OCI-LY1 (cell line): ENCODE data around the gene EHD1.

Experiments
- H2AFZ ChIP-seq: fragments of 200-600 bp; sonication (generic), shearing (Covaris generic); 2 replicates; pipeline ENCODE4 v1.6.0; 2014; ENCODE audit warnings: antibody characterized with exemption, mild to moderate bottlenecking, low read length
- H3F3A ChIP-seq: fragments of 200-600 bp; sonication (generic), shearing (Covaris generic); 2 replicates; pipeline ENCODE4 v1.6.0; 2014; ENCODE audit warnings: mild to moderate bottlenecking, antibody characterized with exemption, low read length, moderate library complexity; ENCODE audit not compliant: insufficient read depth
- H3K27ac ChIP-seq: fragments of 200-600 bp; sonication (generic); 2 replicates; pipeline ENCODE4 v1.5.1; 2014; ENCODE audit warnings: low read length, mixed run types, mild to moderate bottlenecking, low read depth; ENCODE audit not compliant: poor library complexity, severe bottlenecking
- H3K27me3 ChIP-seq: fragments of 200-600 bp; sonication (generic); 2 replicates; pipeline ENCODE4 v1.6.0; 2014; ENCODE audit warnings: antibody characterized with exemption, mild to moderate bottlenecking, low read length, moderate library complexity; ENCODE audit not compliant: insufficient read depth
- H3K36me3 ChIP-seq: fragments of 200-600 bp; sonication (generic); 2 replicates; pipeline ENCODE4 v1.6.1; 2014; ENCODE audit warnings: mild to moderate bottlenecking, antibody characterized with exemption, low read length, moderate library complexity, mixed read lengths; ENCODE audit not compliant: insufficient read depth
- H3K4me1 ChIP-seq: fragments of 200-600 bp; sonication (generic); 2 replicates; pipeline ENCODE4 v1.5.1; 2014; ENCODE audit warnings: mild to moderate bottlenecking, low read length, moderate library complexity; ENCODE audit not compliant: insufficient read depth, severe bottlenecking
- H3K4me2 ChIP-seq: fragments of 200-600 bp; sonication (generic), shearing (Covaris generic); 2 replicates; pipeline ENCODE4 v1.6.1; 2014; ENCODE audit warnings: low read length
- H3K4me3 ChIP-seq: fragments of 200-600 bp; sonication (generic); 2 replicates; pipeline ENCODE4 v1.5.1; 2014; ENCODE audit warnings: low read length, low read depth, mild to moderate bottlenecking, mixed read lengths; ENCODE audit not compliant: poor library complexity, severe bottlenecking
- H3K79me2 ChIP-seq: fragments of 200-600 bp; shearing (Covaris generic); 2 replicates; pipeline ENCODE4 v1.6.1; 2016; ENCODE audit warnings: mixed run types, low read length, mixed read lengths; ENCODE audit not compliant: insufficient read depth
- H3K9ac ChIP-seq: fragments of 200-600 bp; sonication (generic), shearing (Covaris generic); 2 replicates; pipeline ENCODE4 v1.6.1; 2014; ENCODE audit warnings: mild to moderate bottlenecking, low read length, mixed read lengths
- H3K9me2 ChIP-seq: fragments of 200-600 bp; sonication (generic), shearing (Covaris generic); 2 replicates; pipeline ENCODE4 v1.6.1; 2014; ENCODE audit warnings: low read depth, mild to moderate bottlenecking, low read length, mixed read lengths
- H3K9me3 ChIP-seq: fragments of 200-600 bp; shearing (Covaris generic); 2 replicates; pipeline ENCODE4 v1.6.1; 2014; ENCODE audit warnings: low read length, mixed read lengths
- H4K20me1 ChIP-seq: fragments of 200-600 bp; sonication (generic), shearing (Covaris generic); 2 replicates; pipeline ENCODE4 v1.6.0; 2016; ENCODE audit warnings: mild to moderate bottlenecking, low read length; ENCODE audit not compliant: insufficient read depth
- EZH2 ChIP-seq: fragments of 200-600 bp; sonication (generic), shearing (Covaris generic); IDR thresholded peaks from 2 replicates; pipeline ENCODE4 v1.8.0; 2017; ENCODE audit warnings: borderline replicate concordance, mixed run types, mild to moderate bottlenecking, antibody characterized with exemption, low read length, moderate library complexity, mixed read lengths
- TF ChIP-seq, protein P1 (sequence below): fragments of 200-600 bp; sonication (generic), shearing (Covaris generic); IDR thresholded peaks from 2 replicates; pipeline ENCODE4 v1.5.1; 2017; ENCODE audit warnings: mild to moderate bottlenecking, antibody characterized with exemption, low read length, moderate library complexity, mixed read lengths

Gene EHD1

GRCh38 chr11:64878494-64879243 lies at the start of gene EHD1:
Gene EHD1, minus strand, starts transcription at chr11:64878621. Its CDS starts 157 bp downstream, at chr11:64878464.
- Histone ChIP-seq H3K9me3 (no peaks in the 10 kb centered on the region), H2AFZ (no peak within 1 kb of the TSS), H3K4me1 (peaks cover 84% of the 10 kb centered on the region), H3K36me3 (peaks cover 16% of the 10 kb centered on the region; the same call in 1 of the 2 replicates), H3K27me3 (no peaks in the 10 kb centered on the region), H3K9me2 (no peaks in the 10 kb centered on the region), H4K20me1 (no peaks in the 10 kb centered on the region), H3K79me2 (peaks cover 29% of the 10 kb centered on the region), H3K27ac (peak within 1 kb of the TSS; percentile 96), H3K4me3 (peak within 1 kb of the TSS; percentile 98), H3F3A (no peaks in the 10 kb centered on the region; the same call in 1 of the 2 replicates), H3K4me2 (peak within 1 kb of the TSS; percentile 98), H3K9ac (peak within 1 kb of the TSS; percentile 99)
- TF ChIP-seq, protein P1, sequence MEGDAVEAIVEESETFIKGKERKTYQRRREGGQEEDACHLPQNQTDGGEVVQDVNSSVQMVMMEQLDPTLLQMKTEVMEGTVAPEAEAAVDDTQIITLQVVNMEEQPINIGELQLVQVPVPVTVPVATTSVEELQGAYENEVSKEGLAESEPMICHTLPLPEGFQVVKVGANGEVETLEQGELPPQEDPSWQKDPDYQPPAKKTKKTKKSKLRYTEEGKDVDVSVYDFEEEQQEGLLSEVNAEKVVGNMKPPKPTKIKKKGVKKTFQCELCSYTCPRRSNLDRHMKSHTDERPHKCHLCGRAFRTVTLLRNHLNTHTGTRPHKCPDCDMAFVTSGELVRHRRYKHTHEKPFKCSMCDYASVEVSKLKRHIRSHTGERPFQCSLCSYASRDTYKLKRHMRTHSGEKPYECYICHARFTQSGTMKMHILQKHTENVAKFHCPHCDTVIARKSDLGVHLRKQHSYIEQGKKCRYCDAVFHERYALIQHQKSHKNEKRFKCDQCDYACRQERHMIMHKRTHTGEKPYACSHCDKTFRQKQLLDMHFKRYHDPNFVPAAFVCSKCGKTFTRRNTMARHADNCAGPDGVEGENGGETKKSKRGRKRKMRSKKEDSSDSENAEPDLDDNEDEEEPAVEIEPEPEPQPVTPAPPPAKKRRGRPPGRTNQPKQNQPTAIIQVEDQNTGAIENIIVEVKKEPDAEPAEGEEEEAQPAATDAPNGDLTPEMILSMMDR = peak; percentile 52
- no peak for TF ChIP-seq EZH2

DNA sequence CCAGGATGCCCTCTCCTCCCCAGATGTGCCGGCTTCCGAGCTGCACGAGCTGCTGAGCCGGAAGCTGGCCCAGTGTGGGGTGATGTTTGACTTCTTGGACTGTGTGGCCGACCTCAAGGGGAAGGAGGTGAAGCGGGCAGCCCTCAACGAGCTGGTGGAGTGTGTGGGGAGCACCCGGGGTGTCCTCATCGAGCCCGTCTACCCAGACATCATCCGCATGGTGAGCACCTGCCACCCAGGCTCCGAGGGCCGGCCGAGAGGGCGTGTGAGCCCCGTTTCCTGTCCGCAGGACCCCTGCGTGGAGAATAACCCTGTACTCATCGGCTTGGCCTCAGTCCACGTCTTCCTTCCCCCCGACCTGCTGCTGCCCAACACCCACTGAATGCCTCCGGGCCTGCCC lies 48.3 kb upstream of the EHD1 start:
- Histone ChIP-seq H3K4me2 (no peak overlapping the region), H2AFZ (no peak overlapping the region), H3F3A (no peaks in the 10 kb centered on the region), H3K9me3 (no peaks in the 10 kb centered on the region), H3K9me2 (no peaks in the 10 kb centered on the region), H3K4me1 (peaks cover 24% of the 10 kb centered on the region), H4K20me1 (no peaks in the 10 kb centered on the region), H3K27me3 (no peaks in the 10 kb centered on the region), H3K4me3 (no peak overlapping the region), H3K36me3 (peaks cover 17% of the 10 kb centered on the region), H3K9ac (no peak overlapping the region), H3K79me2 (no peaks in the 10 kb centered on the region), H3K27ac (no peak overlapping the region)
- no peak for TF ChIP-seq EZH2
- TF ChIP-seq, protein P1 = no peak

DNA sequence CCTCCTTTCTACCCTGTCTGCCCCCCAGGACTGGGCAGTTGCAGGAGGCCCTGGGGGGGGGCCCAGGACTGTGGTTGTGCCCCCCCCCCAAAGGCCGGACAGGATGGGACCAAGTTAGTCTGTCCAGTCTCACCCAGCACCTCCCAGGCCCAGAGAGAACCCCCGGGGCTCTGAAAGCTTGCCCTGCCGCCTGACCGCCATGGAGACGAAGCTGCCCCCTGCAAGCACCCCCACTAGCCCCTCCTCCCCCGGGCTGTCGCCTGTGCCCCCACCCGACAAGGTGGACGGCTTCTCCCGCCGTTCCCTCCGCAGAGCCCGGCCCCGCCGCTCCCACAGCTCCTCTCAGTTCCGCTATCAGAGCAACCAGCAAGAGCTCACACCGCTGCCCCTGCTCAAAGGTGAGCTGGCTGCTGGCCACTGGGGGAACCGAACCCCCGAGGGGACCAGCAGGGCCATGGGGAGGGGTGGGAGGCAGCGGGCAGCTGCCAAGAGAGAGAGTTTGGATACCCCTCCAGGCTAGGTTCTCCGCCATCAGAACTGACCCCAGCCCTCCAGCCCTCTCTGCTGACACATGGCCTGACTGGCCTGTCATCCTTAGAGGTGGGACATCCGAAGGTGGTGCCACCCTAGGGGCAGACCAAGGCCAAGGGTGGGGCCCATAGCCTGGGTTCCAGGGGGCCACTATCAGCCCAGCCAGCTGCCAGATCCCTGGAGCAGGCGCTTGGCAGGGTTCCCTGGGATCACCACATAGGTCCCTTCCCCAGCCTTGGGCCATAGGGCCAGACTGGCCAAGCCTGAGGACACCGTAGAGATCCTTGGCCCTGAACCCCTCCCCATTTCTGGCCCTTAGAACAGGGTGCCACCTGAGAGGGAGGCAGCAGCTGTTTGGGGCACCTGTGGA lies 47.4 kb upstream of the EHD1 start:
- Histone ChIP-seq H3K9ac (peak overlapping the region; percentile 69; the same call in 1 of the 2 replicates), H3K4me1 (peaks cover 24% of the 10 kb centered on the region), H2AFZ (no peak overlapping the region), H3K4me3 (peak overlapping the region; percentile 67), H3K36me3 (peaks cover 11% of the 10 kb centered on the region), H3K27me3 (no peaks in the 10 kb centered on the region), H3K79me2 (no peaks in the 10 kb centered on the region), H3K9me2 (no peaks in the 10 kb centered on the region), H3K9me3 (no peaks in the 10 kb centered on the region), H4K20me1 (no peaks in the 10 kb centered on the region), H3K4me2 (peak overlapping the region; percentile 92), H3K27ac (no peak overlapping the region), H3F3A (no peaks in the 10 kb centered on the region)
- TF ChIP-seq, protein P1 = no peak
